ENCODE data around the gene TMEM178B.
"Not testable (repeated sequence)": the region's sequence is repeated elsewhere in the genome, so short reads cannot be mapped to it uniquely, and the experiment has no call there.

The TMEM178B gene

DNA sequence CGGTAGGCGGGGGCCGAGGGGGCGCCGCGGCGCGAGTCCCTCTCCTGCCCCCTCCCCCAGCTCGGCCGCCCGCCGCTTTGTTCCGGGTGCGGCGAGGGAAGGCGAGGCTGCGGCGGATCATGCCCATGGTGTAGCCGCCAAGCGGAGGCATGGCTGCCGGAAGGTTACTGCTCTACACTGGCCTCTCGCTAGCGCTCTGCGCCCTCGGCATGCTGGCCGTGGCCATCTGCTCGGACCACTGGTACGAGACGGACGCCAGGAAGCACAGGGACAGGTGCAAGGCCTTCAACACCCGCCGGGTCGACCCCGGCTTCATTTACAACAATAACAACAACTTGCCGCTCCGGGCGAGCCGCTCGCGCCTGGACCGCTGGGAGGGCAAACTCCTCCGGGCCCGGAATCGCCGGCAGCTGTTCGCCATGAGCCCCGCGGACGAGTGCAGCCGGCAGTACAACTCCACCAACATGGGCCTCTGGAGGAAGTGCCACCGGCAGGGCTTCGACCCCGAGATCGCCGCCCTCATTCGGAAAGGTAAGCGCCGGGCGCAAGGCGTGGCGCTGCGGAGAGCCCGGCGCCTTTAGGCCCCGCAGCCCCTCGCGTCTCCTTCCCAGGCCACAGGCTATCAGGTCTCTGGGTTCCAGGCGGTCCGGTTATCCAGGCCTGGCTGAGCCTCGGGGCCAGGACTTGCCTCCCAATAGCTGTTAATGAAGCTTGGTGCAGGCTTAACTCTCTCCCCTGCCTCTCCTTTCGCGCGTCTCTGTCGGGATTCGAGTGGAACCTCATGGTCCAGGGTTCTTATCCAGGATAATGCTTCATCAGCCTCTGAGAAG is 513 bp downstream of the TMEM178B start:
- no peak for DNase-seq (ENCODE audit: low read depth, low spot score)

DNA sequence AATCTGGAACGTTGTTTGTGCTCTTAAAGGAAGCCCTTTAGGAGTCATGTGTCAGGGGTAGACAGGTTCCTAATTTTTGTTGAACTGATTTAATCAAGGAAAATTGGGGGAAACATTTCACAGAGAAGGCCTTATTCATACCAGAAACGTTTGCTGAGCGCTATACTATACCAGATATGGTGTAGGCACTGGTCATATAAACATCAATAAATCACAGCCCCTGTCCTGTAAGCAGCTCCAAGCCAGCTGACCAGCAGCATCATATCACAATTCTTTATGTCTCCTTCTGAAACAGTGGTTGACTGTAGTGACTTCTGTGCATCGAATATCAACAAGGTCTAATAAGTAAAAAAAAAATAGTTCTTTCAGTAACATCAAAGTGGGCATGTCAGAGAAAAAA is 1.1 kb downstream of the TMEM178B start:
- DNase-seq (ENCODE audit: low read depth, low spot score) = no peak

- DNase-seq (ENCODE audit: low read depth, low spot score) = no peak
Observed at GRCh38 chr7:141076377-141076776, 2.5 kb downstream of the TMEM178B start.

DNA sequence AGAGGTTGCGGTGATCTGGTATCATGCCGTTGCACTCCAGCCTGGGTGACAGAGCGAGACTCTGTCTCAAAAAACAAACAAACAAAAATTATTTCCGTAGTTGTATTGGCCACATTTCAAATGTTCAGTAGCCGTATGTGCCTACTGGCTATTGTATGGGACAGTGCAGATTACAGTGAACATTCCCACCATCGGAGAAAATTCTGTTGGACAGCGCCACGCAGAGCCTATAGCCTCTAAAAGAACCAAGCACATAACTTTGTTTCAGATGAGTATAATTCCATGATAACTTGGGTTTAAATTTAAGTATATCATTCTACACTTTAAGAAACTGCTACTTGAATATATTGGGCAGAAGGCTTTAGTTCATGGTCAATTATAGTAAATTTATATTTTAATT is 5.4 kb downstream of the TMEM178B start:
- no peak for DNase-seq (ENCODE audit: low read depth, low spot score)

DNA sequence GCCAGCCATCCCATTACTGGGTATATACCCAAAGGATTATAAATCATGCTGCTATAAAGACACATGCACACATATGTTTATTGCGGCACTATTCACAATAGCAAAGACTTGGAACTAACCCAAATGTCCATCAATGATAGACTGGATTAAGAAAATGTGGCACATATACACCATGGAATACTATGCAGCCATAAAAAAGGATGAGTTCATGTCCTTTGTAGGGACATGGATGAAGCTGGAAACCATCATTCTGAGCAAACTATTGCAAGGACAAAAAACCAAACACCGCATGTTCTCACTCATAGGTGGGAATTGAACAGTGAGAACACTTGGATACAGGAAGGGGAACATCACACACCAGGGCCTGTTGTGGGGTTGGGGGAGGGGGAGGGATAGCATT is 15.6 kb downstream of the TMEM178B start:
- DNase-seq (ENCODE audit: low read depth, low spot score) = not testable (repeated sequence)

DNA sequence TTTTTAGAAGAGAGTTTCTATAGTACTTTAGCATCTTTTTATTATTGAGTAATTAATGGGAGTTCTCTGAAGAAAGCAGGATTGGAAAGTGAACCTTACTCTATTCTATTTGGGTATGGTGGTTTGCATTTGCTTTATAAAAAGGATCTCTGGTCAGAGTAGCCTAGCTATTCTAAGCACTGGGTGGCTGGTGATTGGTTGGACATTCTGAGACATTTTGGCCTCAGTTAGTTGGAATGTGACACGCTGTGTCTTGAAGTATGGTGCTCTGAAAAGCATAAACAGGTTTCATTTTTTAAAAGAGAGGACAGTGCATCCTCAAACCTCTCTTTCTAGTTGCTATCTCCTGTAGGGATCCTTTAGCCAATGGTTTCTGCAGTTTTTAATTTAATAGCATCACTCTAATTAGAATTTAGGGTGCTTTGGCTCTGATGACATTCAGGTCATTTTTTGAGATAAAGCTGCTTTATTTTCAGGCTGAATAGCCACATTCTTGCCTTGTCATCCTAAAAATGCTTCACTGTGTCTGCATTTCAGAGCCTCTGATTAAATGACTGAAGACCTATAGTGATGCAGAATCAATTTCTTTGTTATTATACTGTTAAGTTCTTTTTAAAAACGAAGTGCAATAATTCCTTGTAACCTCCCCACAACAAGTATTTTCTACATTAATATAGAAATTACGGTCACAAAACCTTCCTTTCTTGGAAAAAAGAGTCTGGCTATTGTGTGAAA is 20.6 kb downstream of the TMEM178B start:
- no peak for DNase-seq (ENCODE audit: low read depth, low spot score)

GRCh38 chr7:141097430-141097829 is 23.6 kb downstream of the TMEM178B start:
- DNase-seq (ENCODE audit: low read depth, low spot score) = no peak

DNA sequence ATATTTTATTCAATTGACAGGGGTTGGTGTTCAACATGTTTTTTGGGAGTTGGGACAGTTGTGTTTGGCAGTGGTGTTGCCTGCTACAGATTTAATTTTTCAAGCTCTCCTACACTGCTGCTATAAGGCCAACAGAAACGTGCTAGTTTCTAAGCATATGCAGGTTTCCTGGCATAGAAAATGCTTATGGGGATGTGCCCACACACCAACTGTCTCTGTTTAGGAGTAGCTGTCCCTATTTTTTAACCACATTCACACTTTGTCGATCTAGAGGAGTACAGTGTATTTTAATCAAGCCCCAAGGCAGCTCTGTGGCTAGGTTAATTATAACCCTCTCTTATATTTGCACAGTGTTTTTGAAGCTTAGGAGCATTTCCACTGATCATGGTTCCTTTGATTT is 28.6 kb downstream of the TMEM178B start:
- DNase-seq (ENCODE audit: low read depth, low spot score) = no peak

- DNase-seq (ENCODE audit: low read depth, low spot score) = no peak
Observed at GRCh38 chr7:141103847-141104429, 30.1 kb downstream of the TMEM178B start.

DNA sequence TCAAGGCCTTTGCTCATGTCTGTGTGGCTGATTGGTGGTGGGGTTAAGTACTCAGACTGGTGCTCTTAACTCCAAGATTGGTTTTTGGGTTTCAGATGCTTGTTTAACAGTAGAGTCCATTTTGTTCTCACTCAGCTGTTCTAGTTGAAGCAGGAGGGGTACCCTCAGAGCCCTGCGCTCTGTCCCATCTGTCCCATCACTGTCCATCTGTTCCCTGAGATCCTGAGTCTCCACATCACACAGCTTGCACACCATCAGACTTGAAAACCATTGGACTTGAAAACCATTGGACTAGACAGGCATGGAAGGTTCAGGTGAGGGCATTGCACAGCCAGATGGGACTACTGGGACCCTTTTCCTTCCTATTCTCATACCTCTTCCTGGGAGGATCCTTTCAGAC is 39.3 kb downstream of the TMEM178B start:
- DNase-seq (ENCODE audit: low read depth, low spot score) = no peak

DNA sequence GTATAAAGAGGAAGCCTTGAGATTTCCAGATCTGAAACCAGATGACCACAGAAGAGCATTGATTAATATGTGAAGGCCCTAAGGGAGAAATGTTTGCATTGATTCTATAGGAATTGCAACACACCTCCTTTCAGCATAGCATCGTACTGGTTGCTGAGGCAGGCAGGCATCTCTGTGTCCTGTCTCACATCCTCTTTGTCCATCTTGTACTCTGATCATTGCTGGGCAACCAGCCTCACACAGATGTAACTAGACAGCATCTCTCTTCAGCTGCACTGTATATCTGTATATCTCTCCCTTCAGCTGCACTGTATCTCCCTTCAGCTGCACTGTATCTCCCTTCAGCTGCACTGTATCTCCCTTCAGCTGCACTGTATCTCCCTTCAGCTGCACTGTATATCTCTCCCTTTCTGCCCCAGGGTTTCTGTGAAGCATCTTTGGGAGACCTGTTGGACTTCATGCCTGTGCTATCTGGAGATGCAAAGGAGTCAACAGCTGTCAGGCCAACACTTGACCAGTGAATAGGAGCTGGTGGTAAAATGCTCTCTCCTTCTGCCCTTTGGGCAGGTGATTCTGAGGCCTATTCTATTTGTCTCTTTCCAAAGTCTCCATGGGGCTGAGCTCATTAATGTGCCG is 40.3 kb downstream of the TMEM178B start:
- DNase-seq (ENCODE audit: low read depth, low spot score) = no peak

DNA sequence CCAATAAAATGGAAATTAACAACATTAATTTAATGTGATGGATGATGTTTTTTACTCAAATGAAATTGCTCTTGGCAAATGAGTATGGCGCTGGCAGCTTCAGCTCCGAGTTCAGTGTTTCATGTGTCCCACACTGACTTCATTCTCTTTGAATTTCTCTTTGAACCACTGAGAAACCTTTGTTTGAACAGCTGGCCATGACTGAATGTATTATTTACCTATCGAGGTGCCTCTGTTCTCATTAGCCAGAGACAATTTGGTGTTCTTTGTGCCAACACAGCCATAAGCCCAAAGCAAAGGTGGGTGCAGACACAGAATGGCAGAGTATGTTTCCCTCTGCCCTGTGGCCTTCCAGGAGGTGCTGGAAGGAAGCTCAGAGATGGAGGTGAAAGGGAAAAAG is 42.1 kb downstream of the TMEM178B start:
- DNase-seq (ENCODE audit: low read depth, low spot score) = no peak

DNA sequence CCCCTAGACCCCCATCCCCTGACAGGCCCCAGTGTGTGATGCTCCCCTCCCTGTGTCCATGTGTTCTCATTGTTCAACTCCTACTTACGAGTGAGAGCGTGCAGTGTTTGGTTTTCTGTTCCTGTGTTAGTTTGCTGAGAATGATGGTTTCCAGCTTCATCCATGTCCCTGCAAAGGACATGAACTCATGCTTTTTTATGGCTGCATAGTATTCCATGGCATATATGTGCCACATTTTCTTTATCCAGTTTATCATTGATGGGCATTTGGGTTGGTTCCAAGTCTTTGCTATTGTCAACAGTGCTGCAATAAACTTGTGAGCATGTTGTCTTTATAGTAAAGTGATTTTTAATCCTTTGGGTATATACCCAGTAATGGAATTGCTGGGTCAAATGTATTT is 42.8 kb downstream of the TMEM178B start:
- not testable (repeated sequence) for DNase-seq (ENCODE audit: low read depth, low spot score)

- DNase-seq (ENCODE audit: low read depth, low spot score) = no peak
Observed at GRCh38 chr7:141118767-141119166, 44.9 kb downstream of the TMEM178B start.

DNA sequence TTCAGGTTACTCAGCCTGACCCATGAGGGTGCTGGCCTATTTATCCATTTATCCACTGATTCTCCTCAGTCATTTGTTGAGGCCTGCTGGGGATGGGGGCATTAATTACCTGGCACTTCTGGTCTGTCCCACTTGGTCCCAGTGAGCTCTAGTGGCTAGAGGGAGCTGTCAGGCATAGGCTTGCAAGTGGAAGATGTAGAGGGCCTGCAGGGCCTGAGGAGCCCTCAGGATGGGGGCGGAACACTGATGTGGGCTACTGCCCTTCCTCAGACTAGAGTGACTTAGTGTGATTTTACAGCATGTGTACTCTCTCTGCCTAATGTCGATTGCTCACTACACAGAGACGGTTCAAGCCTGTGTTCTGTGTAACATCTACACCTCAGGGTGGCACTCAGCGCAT is 45.3 kb downstream of the TMEM178B start:
- DNase-seq (ENCODE audit: low read depth, low spot score) = no peak

GRCh38 chr7:141122736-141123135 is 48.9 kb downstream of the TMEM178B start:
- no peak for DNase-seq (ENCODE audit: low read depth, low spot score)

DNA sequence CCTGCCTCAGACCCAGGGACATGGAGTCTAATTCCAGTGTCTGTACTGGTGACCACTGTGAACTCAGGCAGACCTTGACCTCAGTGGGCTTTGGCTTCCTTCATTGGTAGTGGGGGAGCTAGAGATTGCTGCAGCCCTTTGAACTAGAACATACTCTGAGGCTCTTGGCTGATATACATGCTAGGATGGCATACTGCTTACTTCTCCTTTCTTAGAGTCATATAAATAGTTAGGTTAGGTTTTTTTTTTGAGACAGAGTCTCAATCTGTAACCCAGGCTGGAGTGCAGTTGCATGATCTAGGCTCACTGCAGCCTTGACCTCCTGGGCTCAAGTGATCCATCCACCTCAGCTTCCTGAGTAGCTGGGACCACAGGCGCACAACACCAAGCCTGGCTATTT is 49.7 kb downstream of the TMEM178B start:
- DNase-seq (ENCODE audit: low read depth, low spot score) = no peak

- DNase-seq (ENCODE audit: low read depth, low spot score) = no peak
Observed at GRCh38 chr7:141126107-141126506, 52.2 kb downstream of the TMEM178B start.

DNA sequence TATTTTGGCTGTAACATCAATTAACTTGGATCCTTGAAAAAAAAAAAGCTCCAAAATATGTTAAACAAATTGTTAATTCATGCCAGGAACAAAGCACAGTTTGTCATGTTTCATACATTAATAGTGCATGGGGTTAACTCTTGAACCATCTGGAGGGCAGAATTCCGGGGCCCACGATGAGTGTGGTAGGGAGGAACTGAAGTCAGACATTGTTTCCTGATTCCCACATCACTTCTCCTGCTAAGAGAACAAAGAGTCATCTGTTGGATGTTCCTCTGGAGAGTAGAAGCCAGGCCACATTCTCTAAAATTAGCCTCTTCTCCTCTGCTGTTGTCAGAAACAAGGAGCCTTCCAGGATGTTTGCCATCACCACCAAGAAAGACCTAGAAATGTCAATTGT is 54.6 kb downstream of the TMEM178B start:
- DNase-seq (ENCODE audit: low read depth, low spot score) = no peak

GRCh38 chr7:141128931-141129330 is 55.1 kb downstream of the TMEM178B start:
- DNase-seq (ENCODE audit: low read depth, low spot score) = no peak

GRCh38 chr7:141132671-141133070 is 58.8 kb downstream of the TMEM178B start:
- no peak for DNase-seq (ENCODE audit: low read depth, low spot score)

DNA sequence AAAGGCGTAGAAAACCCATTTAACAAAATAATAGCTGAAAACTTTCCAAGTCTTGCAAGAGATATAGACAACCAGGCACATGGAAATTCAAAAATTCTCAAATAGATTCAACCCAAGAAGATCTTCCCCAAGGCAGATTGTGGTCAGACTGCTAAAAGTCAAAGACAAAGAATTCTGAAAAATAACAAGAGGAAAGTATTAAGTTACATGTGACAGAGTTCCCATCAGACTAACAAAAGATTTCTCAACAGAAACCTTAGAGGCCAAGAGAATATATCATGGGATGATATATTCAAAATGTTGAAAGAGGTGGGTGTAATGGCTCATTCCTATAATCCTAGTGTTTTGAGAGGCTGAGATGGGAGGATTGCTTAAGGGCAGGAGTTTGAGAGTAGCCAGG is 59.8 kb downstream of the TMEM178B start:
- no peak for DNase-seq (ENCODE audit: low read depth, low spot score)
